Activated effector memory CD4-positive, alpha-beta T cell treated with Interleukin-2 at 50 U/mL for 16 hours (primary cell): ENCODE results near the gene JMJD6.
"Not testable (repeated sequence)": the region's sequence is repeated elsewhere in the genome, so short reads cannot be mapped to it uniquely, and the experiment has no call there.

Experiments used
- DNase-seq: peaks from one replicate; pipeline ENCODE4 v3.0.0-alpha.2; 2020

JMJD6 gene

DNA sequence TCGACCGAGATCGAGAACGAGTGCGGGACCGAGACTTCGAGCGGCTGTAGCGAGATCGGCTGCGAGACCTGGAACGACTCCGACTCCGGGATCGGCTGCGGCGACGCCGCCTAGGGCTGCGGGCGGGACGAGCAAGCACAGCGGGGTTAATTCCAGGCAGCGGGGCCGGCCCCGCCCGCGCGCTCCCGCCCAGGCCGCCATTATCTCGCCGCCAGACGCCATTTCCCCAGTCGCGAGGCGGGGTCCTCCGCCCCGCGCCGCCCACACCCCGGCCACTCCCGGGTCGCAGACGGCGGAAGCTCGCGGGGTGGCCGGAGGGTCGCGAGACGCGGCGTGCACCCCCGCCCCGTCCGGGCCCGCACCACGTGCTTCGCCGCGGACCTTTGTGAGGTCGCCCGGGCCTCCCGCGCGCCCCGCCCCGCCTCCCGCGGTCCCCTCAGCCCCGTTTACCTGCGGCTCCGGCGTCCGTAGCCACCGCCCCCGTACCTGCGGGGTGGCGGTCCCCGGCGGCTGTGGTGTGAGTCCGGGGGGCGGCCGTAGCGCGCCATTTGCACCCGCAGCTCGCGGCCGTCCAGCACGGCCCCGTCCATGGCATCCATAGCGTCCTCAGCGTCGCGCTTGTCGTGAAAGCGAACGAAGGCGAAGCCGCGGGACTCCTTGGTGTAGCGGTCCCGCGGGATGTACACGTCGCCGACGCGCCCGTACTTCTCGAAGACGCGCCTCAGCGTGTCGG, 10.1 kb upstream of the JMJD6 start:
- DNase-seq: peak; percentile 62

DNA sequence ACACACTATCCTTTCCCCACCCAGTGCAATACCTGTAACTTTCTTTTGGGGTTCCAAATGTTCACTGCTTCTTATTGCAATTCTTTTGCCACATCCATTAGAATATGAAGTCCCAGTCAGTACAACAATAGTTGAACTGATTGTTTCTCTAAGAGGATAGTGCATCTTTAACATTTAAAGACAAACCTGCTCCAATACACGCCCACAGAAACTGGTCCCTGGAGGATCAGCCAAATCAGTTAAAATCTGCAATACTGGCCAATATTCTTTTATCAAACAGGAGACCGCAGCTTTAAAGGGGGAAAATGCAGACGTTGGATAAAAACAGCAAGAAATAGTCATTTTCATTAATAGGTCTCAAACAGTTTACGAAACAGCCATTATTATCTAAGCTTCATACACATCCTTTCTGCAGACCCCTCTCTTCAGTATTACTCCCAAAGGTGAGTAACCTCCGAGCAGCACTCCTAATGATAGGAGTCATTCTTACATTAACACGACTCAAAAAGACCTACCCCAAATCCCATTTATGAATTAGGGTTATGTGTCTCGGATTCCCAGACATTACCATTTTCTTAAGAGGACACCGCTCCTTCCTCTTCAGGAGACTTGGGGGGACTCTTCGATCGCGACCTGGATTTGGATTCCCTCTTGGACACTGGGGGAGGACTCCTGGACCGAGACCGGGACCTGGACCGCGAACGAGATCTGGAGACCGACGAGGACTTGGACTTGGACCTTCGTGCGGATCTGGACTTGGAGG, 9.4 kb upstream of the JMJD6 start:
- DNase-seq: no peak

DNA sequence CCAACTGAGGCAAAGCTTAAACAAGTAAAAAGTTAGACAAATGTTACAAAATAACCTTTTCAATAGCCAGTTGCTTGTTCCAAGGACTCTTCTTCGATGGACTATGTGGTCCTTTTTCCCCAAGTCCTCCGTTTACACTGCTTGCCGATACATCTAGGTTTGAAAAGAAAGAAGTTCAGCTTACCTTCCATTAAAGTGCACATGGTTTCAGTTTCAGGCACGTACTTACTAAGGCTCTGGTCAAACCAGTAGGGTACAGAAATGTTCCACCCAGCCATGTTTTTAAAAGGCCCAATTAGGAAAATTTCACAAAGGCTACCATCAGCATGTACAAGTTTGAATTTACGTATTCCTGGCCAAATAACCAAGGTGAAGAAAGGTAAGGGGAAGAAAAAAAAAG, 8.6 kb upstream of the JMJD6 start:
- no peak for DNase-seq

DNA sequence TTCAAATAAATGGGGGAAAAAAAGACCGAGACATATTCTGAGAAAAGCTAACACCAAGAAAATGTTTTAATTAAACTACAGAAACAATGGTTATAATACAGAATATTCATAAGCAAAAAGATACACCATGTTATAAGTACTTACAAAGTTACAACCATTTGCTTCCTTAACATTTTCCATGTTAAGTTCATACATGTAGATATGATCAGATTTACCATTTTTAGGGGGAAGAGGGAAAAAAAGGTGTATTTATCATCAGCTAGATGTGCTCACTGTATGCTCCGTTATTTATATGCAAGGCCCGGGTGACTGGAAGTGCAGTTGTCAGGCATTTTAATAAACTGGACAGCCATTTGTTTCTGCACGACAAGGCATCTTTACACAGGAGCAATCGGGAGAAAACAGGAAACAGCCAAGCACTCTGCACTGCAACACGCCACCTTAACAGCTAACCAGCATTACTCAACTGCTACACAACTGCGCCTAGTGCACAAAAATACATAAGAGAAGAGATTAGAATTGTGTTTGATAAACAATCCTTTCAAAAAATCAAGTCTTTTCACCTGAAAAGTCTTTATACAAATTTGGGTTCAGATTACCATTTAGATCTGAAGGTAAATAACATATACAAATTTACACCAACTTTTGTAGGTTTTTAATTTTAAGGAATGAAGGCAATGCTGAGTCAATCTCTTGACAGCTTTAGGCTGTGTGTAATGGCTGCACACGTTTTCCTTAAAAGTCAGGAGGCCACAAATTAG, 7.9 kb upstream of the JMJD6 start:
- DNase-seq: no peak

DNA sequence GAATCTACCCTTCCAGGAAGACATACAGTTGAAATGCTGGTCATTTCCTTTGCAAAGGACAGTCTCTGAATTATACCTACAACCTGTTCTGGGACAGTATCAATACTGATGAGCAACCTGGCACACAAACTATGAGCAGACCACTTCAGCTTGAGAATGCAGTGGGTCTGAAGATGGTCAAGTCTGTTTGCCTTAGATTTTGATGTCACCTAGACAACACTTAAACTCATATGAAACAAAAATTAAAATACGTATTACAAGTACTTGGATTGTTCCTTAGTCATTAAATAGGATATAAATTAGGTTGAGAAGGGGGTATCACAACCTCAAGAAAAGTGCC, 7.2 kb upstream of the JMJD6 start:
- no peak for DNase-seq

DNA sequence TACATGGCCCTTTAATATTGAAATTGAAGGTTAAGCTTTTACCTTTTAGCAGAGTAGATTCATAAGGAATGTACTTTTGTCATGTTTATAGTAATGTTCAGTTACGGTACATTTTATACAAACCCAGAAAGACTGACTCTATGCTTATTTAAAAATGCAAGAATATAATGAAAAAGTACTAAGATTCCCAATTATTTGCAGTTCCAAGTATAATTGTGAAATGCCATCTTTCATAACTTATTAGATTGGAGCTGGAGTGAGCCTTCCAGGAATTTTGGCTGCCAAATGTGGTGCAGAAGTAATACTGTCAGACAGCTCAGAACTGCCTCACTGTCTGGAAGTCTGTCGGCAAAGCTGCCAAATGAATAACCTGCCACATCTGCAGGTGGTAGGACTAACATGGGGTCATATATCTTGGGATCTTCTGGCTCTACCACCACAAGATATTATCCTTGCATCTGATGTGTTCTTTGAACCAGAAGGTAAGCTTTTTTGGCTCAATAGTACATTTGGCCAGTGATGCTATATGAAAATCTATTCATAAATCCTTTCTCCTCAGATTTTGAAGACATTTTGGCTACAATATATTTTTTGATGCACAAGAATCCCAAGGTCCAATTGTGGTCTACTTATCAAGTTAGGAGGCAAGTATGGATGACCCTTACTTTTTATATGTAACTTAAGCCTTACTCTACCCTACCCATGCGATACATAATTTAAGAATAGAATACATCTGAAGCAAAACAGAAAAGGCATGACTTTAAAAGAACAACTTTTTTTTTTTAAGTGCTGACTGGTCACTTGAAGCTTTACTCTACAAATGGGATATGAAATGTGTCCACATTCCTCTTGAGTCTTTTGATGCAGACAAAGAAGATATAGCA, 6.6 kb upstream of the JMJD6 start:
- no peak for DNase-seq

DNA sequence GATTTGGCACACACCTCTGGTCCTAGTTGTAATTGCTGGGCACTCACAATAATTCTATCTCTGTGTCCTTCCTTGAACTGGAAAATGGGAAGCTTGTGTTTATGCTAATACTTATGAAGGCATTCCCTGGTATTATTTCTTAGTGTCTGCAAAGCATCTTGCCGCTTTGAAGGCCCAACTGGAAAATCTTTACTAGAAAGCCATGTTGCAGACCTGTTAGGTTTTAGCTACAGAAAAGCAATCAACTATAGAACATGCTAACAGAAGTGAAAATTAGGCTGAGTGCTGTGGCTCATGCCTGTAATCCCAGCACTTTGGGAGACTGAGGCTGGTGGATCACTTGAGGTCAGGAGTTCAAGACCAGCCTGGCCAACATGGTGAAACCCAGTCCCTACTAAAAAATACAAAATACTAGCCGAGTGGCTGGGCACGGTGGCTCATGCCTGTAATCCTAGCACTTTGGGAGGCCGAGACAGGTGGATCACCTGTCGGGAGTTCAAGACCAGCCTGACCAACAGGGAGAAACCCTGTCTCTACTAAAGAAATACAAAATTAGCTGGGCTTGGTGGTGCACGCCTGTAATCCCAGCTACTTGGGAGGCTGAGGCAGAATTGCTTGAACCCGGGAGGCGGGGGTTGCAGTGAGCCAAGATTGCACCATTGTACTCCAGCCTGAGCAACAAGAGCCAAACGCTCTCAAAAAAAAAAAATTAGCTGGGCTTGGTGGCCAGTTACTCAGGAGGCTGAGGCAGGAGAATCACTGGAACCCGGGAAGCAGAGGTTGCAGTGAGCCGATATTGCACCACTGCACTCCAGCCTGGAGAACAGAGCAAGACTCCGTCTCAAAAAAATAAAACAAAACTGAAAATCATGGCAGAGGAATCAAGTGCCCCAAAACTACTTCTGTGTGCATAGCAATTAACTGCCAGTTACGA, 5.7 kb upstream of the JMJD6 start:
- DNase-seq: not testable (repeated sequence)

DNA sequence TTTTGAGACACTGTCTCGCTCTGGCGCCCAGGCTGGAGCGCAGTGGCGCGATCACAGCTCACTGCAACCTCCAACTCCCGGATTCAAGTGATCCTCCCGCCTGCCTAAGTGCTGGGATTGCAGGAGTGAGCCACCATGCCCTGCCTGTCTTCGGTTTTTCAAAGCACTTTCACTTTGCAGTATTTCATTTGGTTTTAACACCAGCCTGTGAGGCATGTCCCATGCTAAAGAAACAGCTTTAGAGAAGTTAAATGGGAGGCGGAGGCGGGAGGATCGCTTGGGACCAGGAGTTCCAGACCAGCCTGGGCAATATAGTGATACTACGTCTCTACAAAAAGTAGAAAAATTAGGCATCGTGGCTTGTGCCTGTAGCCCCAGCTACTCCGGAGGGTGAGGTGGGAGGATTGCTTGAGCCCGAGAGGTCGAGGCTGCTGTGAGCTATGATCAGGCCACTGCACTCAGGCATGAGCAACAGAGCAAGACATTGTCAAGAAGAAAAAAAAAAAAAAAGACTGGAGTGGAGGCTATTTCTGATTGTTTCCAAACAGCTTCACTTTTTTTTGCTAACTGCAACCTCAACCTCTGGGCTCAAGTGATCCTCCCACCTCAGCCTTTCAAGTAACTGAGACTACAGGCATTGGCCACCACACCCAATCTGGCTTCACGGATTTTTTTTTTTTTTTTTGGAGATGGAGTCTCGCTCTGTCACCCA, 1.5 kb upstream of the JMJD6 start:
- no peak for DNase-seq

DNA sequence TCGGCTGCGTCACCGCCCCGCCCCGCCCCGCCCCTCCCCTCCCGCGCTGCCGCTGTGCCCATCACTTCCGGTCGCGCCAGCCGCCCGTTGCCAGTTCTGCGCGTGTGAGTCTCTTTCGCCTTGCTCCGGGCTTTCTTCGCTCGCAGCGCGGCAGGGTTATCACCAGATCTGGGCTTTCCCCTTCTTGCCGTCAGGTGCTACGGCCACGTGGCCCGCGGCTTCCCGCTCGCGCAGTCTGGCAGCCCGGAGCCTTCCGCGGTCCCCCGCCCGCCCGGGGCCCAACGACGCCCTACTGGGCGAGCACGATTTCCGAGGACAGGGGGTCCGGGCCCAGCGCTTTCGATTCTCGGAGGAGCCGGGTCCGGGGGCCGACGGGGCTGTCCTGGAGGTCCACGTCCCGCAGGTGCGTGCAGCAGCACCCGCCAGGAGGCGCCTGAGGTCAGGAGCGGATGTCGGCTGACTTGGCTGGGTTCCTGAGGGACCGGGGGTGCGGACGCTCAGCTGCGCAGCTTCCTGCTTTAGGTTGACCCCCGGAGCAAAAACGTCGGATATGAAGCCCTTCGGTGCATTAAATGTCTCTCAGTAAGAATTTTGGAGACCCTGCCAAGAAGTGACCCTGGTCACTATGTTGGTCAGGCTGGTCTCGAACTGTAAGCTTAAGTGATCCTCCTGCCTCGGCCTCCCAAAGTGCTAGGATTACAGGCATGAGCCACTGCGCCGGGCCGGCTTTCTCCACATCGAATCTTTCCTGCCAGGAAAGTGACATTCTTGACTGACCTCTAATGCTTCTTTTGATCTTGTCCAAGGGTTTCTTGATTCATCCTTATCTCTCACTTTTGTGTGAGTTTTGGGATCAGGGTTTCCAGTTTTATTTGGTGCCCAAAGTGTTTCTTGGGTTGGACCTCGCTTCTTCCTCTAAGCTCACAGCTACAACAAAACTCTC, 641 bp upstream of the JMJD6 start, which contains the start of gene METTL23:
METTL23 (plus strand) TSS at position 64 of the 943 bp plus-strand sequence. CDS start 2,872 bp downstream, outside the sequence.
- DNase-seq: peak; percentile 75

DNA sequence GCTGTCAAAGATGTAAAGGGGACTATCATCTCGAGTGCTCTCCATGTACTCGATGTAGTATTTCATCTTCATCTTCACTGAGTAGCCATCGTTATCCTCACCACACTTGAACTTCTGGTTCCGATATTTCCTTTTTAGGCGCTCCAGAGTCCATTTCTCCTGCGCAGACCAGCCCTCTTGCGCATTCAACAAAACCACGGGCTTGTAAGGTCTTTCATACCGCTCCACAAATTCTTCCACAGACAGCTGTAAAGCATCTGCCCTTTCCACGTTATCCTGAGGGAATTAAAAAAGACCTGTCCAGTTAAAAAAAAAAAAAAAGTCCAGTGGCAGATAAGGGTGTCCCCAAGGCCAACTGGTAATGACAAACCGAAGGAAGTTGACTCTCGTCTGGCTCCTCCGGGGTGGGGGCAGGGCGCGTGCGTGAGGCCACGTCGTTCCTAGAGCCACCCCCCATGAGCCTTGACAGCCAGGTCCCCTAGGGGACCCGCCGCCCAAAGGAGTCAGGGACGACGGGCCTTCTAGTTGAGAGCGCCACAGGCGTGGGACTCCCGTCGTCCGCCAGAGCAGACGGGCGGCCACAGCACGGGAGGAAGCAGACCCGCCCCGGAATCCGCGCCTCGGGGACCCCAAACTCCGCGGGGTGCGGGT, 701 bp downstream of the JMJD6 start:
- DNase-seq: peak; percentile 58

DNA sequence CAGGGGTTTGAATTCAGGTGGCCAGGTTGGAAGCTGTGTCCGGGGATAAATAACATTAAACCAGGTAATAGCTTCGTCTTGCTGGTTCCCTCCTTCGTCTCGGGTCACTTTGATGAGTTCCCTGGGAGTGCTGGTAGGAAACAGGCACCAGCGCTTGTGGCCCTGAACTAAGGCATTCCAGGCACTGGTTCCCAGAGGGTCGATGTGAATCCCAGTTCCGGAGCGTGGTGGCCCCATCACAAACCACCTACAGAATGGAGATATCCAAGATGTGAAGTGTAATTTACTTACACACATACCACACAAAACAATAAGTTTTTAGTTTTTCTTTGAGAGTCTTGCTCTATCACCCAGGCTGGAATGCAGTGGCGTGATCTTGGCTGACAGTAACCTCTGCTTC, 2.6 kb downstream of the JMJD6 start:
- DNase-seq: no peak

DNA sequence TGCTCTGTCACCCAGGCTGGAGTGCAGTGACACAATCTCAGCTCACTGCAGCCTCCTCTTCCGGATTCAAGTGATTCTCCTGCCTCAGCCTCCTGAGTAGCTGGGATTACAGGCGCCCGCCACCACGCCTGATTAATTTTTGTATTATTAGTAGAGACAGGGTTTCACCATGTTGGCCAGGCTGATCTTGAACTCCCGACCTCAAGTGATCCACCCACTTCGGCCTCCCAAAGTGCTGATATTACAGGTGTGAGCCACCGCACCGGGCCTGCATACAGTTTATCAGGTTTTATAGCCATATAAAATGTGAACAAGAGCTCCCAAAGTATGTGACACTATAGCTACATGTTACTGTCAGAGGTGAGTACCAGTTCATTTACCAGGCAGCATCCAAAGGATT, 3.4 kb downstream of the JMJD6 start:
- not testable (repeated sequence) for DNase-seq

DNA sequence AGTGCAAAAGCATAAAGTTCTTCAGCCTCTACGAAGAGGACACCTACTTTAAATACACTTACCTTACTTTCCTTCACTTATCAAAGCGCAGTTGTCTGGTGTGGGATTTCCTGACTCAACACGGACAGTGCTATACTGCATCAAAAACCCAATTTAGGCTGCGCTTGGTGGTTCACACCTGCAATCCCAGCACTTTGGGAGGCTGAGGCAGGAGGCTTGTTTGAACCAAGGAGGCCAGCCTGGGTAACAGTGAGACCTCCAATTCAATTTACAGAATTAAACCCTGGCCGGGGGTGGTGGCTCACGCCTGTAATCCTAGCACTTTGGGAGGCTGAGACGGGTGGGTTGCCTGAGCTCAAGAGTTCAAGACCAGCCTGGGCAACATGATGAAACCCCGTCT, 4.1 kb downstream of the JMJD6 start:
- no peak for DNase-seq

DNA sequence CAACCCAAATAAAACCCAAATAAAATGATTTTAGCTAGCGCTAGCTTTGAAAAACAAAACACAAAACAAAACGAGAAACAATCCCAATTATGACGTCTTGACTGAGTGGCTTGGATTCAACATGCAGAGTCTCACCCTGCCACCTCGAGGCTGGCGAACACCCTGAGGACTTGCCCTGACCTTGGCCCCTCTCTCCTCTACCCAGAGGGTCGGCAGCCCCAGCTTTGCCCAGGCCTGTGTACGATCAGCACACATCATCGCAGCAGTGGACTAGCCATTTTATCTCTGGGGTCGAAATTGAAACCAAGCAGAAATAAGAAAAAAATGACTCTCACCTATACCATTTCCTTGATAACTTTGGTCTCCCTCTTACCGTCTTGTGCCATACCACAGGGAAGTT, 4.9 kb downstream of the JMJD6 start:
- no peak for DNase-seq

DNA sequence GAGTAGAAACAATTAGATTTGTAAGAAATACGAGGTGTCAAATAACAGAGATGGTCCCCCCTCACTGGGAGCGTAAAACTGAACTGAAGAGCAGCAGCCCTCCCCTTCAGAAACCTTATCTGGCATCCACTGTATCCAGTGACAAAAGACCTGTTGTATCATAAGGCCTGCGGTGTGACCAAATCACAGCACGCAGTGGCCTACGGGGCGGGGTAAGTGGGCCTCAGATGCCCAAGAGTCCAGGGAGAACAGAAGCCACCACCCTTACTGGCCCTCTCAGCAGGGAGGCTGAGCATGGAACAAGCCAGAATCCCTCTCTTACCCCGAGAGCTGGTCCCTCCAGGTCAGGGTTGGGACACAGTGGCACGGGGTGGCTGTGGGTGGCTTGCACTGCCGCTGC, 5.5 kb downstream of the JMJD6 start:
- DNase-seq: no peak

DNA sequence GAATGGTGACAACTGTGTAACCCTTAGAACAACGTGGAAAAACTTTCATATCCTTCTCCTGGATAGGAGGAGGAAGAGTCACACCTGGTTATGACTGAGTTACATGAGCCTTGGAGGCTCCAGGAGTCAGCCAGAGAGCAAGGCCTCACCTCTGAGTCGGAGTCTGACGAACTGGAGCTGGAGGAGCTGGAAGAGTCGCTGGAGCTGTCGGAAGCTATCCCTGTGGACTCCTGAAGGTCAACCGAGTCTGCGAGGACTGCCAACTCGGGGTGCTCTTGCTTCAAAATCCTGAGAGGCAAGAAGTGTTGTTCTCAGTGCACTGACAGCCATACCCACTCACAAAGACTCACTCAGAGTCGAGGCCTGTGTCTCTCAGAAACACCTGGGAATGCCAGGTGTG, 6.2 kb downstream of the JMJD6 start:
- DNase-seq: no peak

DNA sequence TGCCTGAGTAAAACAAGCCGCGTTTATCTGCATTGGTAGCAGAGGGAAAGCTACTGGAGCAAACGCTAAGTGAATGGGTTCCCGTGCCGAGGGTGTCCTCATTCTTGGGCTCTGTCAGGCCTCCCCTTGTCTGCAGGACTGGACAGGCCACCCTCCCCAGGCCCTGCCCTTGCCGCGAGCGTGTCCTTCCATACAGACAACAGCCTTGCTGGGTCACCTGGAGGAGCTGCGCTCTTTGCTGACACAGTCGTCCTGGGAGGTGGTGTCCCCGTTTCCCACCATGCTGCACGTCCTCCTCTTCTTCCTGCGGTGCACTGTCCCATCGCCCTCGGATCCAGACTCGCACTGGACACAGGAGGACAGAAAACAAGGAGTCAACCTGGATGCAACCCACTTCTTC, 7.9 kb downstream of the JMJD6 start:
- no peak for DNase-seq

DNA sequence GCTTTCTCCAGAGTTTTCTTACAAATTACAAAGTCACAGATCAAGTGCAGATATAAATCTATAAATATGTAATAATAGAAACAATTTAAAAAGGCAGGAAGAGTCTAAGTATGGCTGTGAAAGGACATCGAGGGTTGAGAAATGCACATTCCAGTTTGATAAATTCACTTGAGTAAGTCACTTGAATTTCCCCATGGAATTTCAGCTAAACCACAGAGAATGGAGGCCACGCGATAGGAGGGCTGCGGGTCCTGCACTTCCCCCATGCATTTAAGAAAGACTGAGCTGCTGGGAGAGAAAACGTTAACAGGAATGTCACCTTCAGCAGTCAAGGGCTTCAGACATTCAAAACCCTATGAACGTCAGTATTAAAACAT, 9.6 kb downstream of the JMJD6 start:
- DNase-seq: no peak

DNA sequence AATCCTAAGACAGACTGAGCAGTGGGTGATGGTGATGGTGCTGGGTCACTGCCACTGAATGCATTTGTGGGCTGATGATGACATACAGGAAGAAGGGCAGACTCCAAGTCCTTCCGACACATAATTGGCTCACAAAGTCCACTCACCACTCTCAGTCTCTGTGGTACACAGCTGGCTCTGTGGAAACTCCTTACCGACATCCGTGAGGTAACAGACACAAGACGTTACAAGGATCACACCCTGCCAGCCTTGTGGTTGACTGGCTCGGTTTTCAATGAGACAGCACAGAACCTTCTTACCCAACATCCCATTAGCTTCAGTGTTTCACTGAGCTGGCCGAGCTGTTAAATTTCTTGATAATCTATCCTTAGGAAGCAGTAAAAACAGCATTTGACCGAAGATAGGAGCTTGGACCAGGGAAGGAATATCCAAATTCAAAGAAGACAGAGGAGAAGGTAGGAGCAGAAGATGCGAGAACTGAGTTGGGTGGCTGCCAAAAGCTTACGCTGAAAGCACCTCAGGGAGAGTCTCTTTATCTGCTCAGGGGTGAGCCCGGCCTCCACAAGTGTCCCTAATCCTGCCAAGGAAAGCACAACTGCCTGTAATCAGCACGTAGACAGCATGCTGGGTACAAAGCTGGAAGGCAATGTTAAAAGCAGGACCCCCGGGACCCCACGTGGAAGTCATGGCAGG, 10.1 kb downstream of the JMJD6 start:
- DNase-seq: no peak
